Dendritic cell treated with granulocyte-macrophage colony-stimulating factor and Interleukin-4, amounts not matched to agents 40 ng/mL and 50 ng/mL, for 4 days (primary cell): ENCODE results near the gene VWA8.

Source experiments
- H3K27ac Mint-ChIP-seq: one replicate; pipeline ENCODE4 v1.8.0; 2022; ENCODE audit warnings: mild to moderate bottlenecking, mixed read lengths
- H3K27me3 Mint-ChIP-seq: one replicate; pipeline ENCODE4 v1.8.0; 2022; ENCODE audit warnings: mild to moderate bottlenecking, mixed read lengths
- H3K36me3 Mint-ChIP-seq: one replicate; pipeline ENCODE4 v1.8.0; 2022; ENCODE audit warnings: low read depth, mixed read lengths
- H3K4me1 Mint-ChIP-seq: one replicate; pipeline ENCODE4 v1.8.0; 2022; ENCODE audit warnings: low read depth, mixed read lengths
- H3K4me3 Mint-ChIP-seq: one replicate; pipeline ENCODE4 v1.8.0; 2022; ENCODE audit warnings: mild to moderate bottlenecking, moderate library complexity, mixed read lengths
- H3K9me3 Mint-ChIP-seq: one replicate; pipeline ENCODE4 v1.8.0; 2022; ENCODE audit warnings: mixed read lengths
- intact Hi-C: fragments of 100-400 bp; cut with micrococcal nuclease; formaldehyde crosslinking; loops from one replicate; pipeline ENCODE4 v1.15.0; 2022

Gene VWA8

GRCh38 chr13:41696163-41697003 is 264.5 kb downstream of the VWA8 start:
- H3K4me1 Mint-ChIP-seq = peaks cover 29% of the 10 kb centered on the region
- H3K36me3 Mint-ChIP-seq = peaks cover 9% of the 10 kb centered on the region
- H3K27ac Mint-ChIP-seq = no peak overlapping the region
- H3K27me3 Mint-ChIP-seq = no peaks in the 10 kb centered on the region
- intact Hi-C loops = no loop called here
- no peak overlapping the region for H3K4me3 Mint-ChIP-seq
- no peaks in the 10 kb centered on the region for H3K9me3 Mint-ChIP-seq

- intact Hi-C loops = no loop called here
- H3K27ac Mint-ChIP-seq = no peak overlapping the region
- no peak overlapping the region for H3K4me3 Mint-ChIP-seq
Measured at GRCh38 chr13:41694545-41695301, 266.2 kb downstream of the VWA8 start.

GRCh38 chr13:41693434-41693833 is 267.5 kb downstream of the VWA8 start:
- H3K27me3 Mint-ChIP-seq = no peaks in the 10 kb centered on the region
- H3K4me3 Mint-ChIP-seq = no peak overlapping the region
- peaks cover 2% of the 10 kb centered on the region for H3K36me3 Mint-ChIP-seq
- intact Hi-C loops = no loop called here
- H3K27ac Mint-ChIP-seq = no peak overlapping the region
- no peaks in the 10 kb centered on the region for H3K9me3 Mint-ChIP-seq
- peaks cover 34% of the 10 kb centered on the region for H3K4me1 Mint-ChIP-seq

More at GRCh38 chr13:41694545-41695301, 266.2 kb downstream of the VWA8 start:
- Mint-ChIP-seq H3K4me1 (peaks cover 34% of the 10 kb centered on the region), H3K9me3 (no peaks in the 10 kb centered on the region), H3K36me3 (peaks cover 9% of the 10 kb centered on the region), H3K27me3 (no peaks in the 10 kb centered on the region)

- H3K4me3 Mint-ChIP-seq = no peak overlapping the region
- no peaks in the 10 kb centered on the region for H3K36me3 Mint-ChIP-seq
- H3K9me3 Mint-ChIP-seq = no peaks in the 10 kb centered on the region
- no peak overlapping the region for H3K27ac Mint-ChIP-seq
- peaks cover 26% of the 10 kb centered on the region for H3K4me1 Mint-ChIP-seq
- H3K27me3 Mint-ChIP-seq = no peaks in the 10 kb centered on the region
- intact Hi-C loops = no loop called here
Measured at GRCh38 chr13:41691274-41691673, 269.6 kb downstream of the VWA8 start.

- Mint-ChIP-seq H3K27ac (no peak overlapping the region), H3K9me3 (no peaks in the 10 kb centered on the region), H3K4me1 (peaks cover 7% of the 10 kb centered on the region), H3K36me3 (peaks cover 24% of the 10 kb centered on the region), H3K27me3 (no peaks in the 10 kb centered on the region), H3K4me3 (no peak overlapping the region)
- intact Hi-C loops = no loop called here
Measured at GRCh38 chr13:41682766-41683165, 278.1 kb downstream of the VWA8 start.

- Mint-ChIP-seq H3K27me3 (no peaks in the 10 kb centered on the region), H3K4me3 (no peak overlapping the region), H3K9me3 (no peaks in the 10 kb centered on the region), H3K36me3 (peaks cover 24% of the 10 kb centered on the region), H3K4me1 (peaks cover 7% of the 10 kb centered on the region), H3K27ac (no peak overlapping the region)
- intact Hi-C loops = no loop called here
Measured at GRCh38 chr13:41682001-41682400, 278.9 kb downstream of the VWA8 start.

- H3K36me3 Mint-ChIP-seq = peaks cover 24% of the 10 kb centered on the region
- no peak overlapping the region for H3K27ac Mint-ChIP-seq
- intact Hi-C loops = no loop called here
- H3K4me1 Mint-ChIP-seq = peaks cover 7% of the 10 kb centered on the region
- no peaks in the 10 kb centered on the region for H3K9me3 Mint-ChIP-seq
- no peaks in the 10 kb centered on the region for H3K27me3 Mint-ChIP-seq
- no peak overlapping the region for H3K4me3 Mint-ChIP-seq
Measured at GRCh38 chr13:41681587-41681986, 279.3 kb downstream of the VWA8 start.

- Mint-ChIP-seq H3K36me3 (peaks cover 24% of the 10 kb centered on the region), H3K27ac (no peak overlapping the region), H3K4me1 (peaks cover 7% of the 10 kb centered on the region), H3K27me3 (no peaks in the 10 kb centered on the region), H3K4me3 (no peak overlapping the region), H3K9me3 (no peaks in the 10 kb centered on the region)
- intact Hi-C loops = no loop called here
Measured at GRCh38 chr13:41680900-41681299, 280.0 kb downstream of the VWA8 start.

- no peaks in the 10 kb centered on the region for H3K27me3 Mint-ChIP-seq
- no peak overlapping the region for H3K4me3 Mint-ChIP-seq
- H3K27ac Mint-ChIP-seq = no peak overlapping the region
Measured at GRCh38 chr13:41678848-41679247, 282.1 kb downstream of the VWA8 start.

GRCh38 chr13:41678249-41678648 is 282.7 kb downstream of the VWA8 start:
- H3K36me3 Mint-ChIP-seq = peaks cover 12% of the 10 kb centered on the region
- H3K27ac Mint-ChIP-seq = no peak overlapping the region
- peaks cover 7% of the 10 kb centered on the region for H3K4me1 Mint-ChIP-seq
- H3K27me3 Mint-ChIP-seq = no peaks in the 10 kb centered on the region
- intact Hi-C loops = no loop called here
- H3K9me3 Mint-ChIP-seq = no peaks in the 10 kb centered on the region
- no peak overlapping the region for H3K4me3 Mint-ChIP-seq

More at GRCh38 chr13:41678848-41679247, 282.1 kb downstream of the VWA8 start:
- H3K36me3 Mint-ChIP-seq = peaks cover 18% of the 10 kb centered on the region
- no peaks in the 10 kb centered on the region for H3K9me3 Mint-ChIP-seq
- intact Hi-C loops = no loop called here
- H3K4me1 Mint-ChIP-seq = peaks cover 7% of the 10 kb centered on the region

- Mint-ChIP-seq H3K36me3 (no peaks in the 10 kb centered on the region), H3K27me3 (no peaks in the 10 kb centered on the region)
Measured at GRCh38 chr13:41675306-41675705, 285.6 kb downstream of the VWA8 start.

GRCh38 chr13:41674246-41674645 is 286.7 kb downstream of the VWA8 start:
- intact Hi-C loops = no loop called here
- H3K4me3 Mint-ChIP-seq = no peak overlapping the region
- no peaks in the 10 kb centered on the region for H3K9me3 Mint-ChIP-seq
- H3K27me3 Mint-ChIP-seq = no peaks in the 10 kb centered on the region
- no peaks in the 10 kb centered on the region for H3K36me3 Mint-ChIP-seq
- H3K4me1 Mint-ChIP-seq = no peaks in the 10 kb centered on the region
- H3K27ac Mint-ChIP-seq = no peak overlapping the region

More at GRCh38 chr13:41675306-41675705, 285.6 kb downstream of the VWA8 start:
- intact Hi-C loops = no loop called here
- no peak overlapping the region for H3K27ac Mint-ChIP-seq
- no peaks in the 10 kb centered on the region for H3K9me3 Mint-ChIP-seq
- no peaks in the 10 kb centered on the region for H3K4me1 Mint-ChIP-seq
- no peak overlapping the region for H3K4me3 Mint-ChIP-seq

- intact Hi-C loops = no loop called here
- no peaks in the 10 kb centered on the region for H3K4me1 Mint-ChIP-seq
- no peaks in the 10 kb centered on the region for H3K36me3 Mint-ChIP-seq
- no peaks in the 10 kb centered on the region for H3K9me3 Mint-ChIP-seq
- H3K27me3 Mint-ChIP-seq = no peaks in the 10 kb centered on the region
- H3K27ac Mint-ChIP-seq = no peak overlapping the region
- H3K4me3 Mint-ChIP-seq = no peak overlapping the region
Measured at GRCh38 chr13:41673640-41674039, 287.3 kb downstream of the VWA8 start.

- no peak overlapping the region for H3K27ac Mint-ChIP-seq
Measured at GRCh38 chr13:41670873-41671443, 290.0 kb downstream of the VWA8 start.

More at GRCh38 chr13:41670873-41671443, 290.0 kb downstream of the VWA8 start:
- Mint-ChIP-seq H3K9me3 (no peaks in the 10 kb centered on the region), H3K36me3 (no peaks in the 10 kb centered on the region), H3K4me1 (no peaks in the 10 kb centered on the region), H3K4me3 (no peak overlapping the region), H3K27me3 (no peaks in the 10 kb centered on the region)
- intact Hi-C loops = no loop called here
